ENCODE data around the gene LEF1.

- TF ChIP-seq POLR2A (IDR thresholded peaks at IDR 0.05; ENCODE audit: control extremely low read depth in 1 of 2, low read depth in 2 of 2, low read length in 2 of 2) (no peak), CHD2 (IDR thresholded peaks at IDR 0.05; ENCODE audit: low read length) (no peak), CTCF (IDR thresholded peaks at IDR 0.05; ENCODE audit: control extremely low read depth in 1 of 3, insufficient read depth in 1 of 3, low read depth in 1 of 3, low read length in 3 of 3) (no peak), YY1 (IDR thresholded peaks at IDR 0.05; ENCODE audit: low read depth, low read length) (no peak), BRCA1 (IDR thresholded peaks at IDR 0.05; ENCODE audit: low read depth, low read length) (no peak), ATF2 (IDR thresholded peaks at IDR 0.05; ENCODE audit: low read length) (no peak), CEBPB (IDR thresholded peaks at IDR 0.05; ENCODE audit: low read depth, low read length) (no peak), FOSL1 (IDR thresholded peaks at IDR 0.05; ENCODE audit: insufficient read depth, low read depth, low read length) (no peak), POLR2AphosphoS5 (IDR thresholded peaks at IDR 0.05; ENCODE audit: low read depth, low read length) (no peak), ASH2L (IDR thresholded peaks at IDR 0.05; ENCODE audit: low read length) (no peak), JUND (IDR thresholded peaks at IDR 0.05; ENCODE audit: low read length) (no peak), CTBP2 (IDR thresholded peaks at IDR 0.05; ENCODE audit: borderline replicate concordance, insufficient read depth, insufficient read length, low read length) (no peak), GABPA (IDR thresholded peaks at IDR 0.05; ENCODE audit: borderline replicate concordance, insufficient read depth, low read length) (no peak)
- TF ChIP-seq, protein P1, sequence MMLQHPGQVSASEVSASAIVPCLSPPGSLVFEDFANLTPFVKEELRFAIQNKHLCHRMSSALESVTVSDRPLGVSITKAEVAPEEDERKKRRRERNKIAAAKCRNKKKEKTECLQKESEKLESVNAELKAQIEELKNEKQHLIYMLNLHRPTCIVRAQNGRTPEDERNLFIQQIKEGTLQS (IDR thresholded peaks at IDR 0.05; ENCODE audit: insufficient read depth, low read depth, low read length), result no peak
Observed at GRCh38 chr4:108024085-108024877, 144.5 kb downstream of the LEF1 start.

Data from H1 (cell line).